Cortex of kidney (tissue), 1 donor: Measurements from ENCODE around the gene PPP1R27.

Experiments used
- DNase-seq: peaks from one replicate; lab custom pipeline; 2025; lab: John Stamatoyannopoulos, UW

PPP1R27 gene

GRCh38 chr17:81834831-81835267, at the start of gene PPP1R27:
Gene PPP1R27 (minus strand): TSS chr17:81835050. CDS start chr17:81834953, 97 bp downstream.
- DNase-seq: no peak

GRCh38 chr17:81884520-81884919, 49.7 kb upstream of the PPP1R27 start:
- DNase-seq: no peak

GRCh38 chr17:81879121-81879520, 44.3 kb upstream of the PPP1R27 start:
- DNase-seq: no peak

GRCh38 chr17:81878294-81878693, 43.4 kb upstream of the PPP1R27 start:
- DNase-seq: no peak

GRCh38 chr17:81877569-81877968, 42.7 kb upstream of the PPP1R27 start:
- DNase-seq: no peak

- no peak for DNase-seq
Measured at GRCh38 chr17:81871387-81872230, 36.8 kb upstream of the PPP1R27 start.

- DNase-seq: no peak
Measured at GRCh38 chr17:81870981-81871386, 36.1 kb upstream of the PPP1R27 start, which contains the start of gene ARHGDIA. Gene ARHGDIA (minus strand): TSS chr17:81871337. CDS start chr17:81869930, 1,407 bp downstream.

- DNase-seq: no peak
Measured at GRCh38 chr17:81870131-81870980, 35.5 kb upstream of the PPP1R27 start.

- no peak for DNase-seq
Measured at GRCh38 chr17:81869221-81870130, 34.6 kb upstream of the PPP1R27 start.

- no peak for DNase-seq
Measured at GRCh38 chr17:81868674-81869220, 33.9 kb upstream of the PPP1R27 start.

- no peak for DNase-seq
Measured at GRCh38 chr17:81867991-81868673, 33.3 kb upstream of the PPP1R27 start.

- no peak for DNase-seq
Measured at GRCh38 chr17:81867170-81867990, 32.5 kb upstream of the PPP1R27 start.

- DNase-seq: no peak
Measured at GRCh38 chr17:81866440-81867169, 31.8 kb upstream of the PPP1R27 start.

- DNase-seq: no peak
Measured at GRCh38 chr17:81865733-81866439, 31.0 kb upstream of the PPP1R27 start.

- DNase-seq: no peak
Measured at GRCh38 chr17:81865358-81865732, 30.5 kb upstream of the PPP1R27 start.

- no peak for DNase-seq
Measured at GRCh38 chr17:81863833-81864768, 29.3 kb upstream of the PPP1R27 start.

GRCh38 chr17:81863123-81863675, 28.3 kb upstream of the PPP1R27 start:
- no peak for DNase-seq
